ENCODE results near the gene HEXB. TPM values are rescaled to one million over a fixed set of nuclear protein-coding genes. Genes with fewer than 3 reads are reported as not detected.
"Not testable (repeated sequence)": the region's sequence is repeated elsewhere in the genome, so short reads cannot be mapped to it uniquely, and the experiment has no call there.

Gene HEXB
- total and polyA plus RNA-seq, 2 donors (not counting 1 experiment from before 2014, with no cell fraction given), result 203 to 245 TPM

DNA sequence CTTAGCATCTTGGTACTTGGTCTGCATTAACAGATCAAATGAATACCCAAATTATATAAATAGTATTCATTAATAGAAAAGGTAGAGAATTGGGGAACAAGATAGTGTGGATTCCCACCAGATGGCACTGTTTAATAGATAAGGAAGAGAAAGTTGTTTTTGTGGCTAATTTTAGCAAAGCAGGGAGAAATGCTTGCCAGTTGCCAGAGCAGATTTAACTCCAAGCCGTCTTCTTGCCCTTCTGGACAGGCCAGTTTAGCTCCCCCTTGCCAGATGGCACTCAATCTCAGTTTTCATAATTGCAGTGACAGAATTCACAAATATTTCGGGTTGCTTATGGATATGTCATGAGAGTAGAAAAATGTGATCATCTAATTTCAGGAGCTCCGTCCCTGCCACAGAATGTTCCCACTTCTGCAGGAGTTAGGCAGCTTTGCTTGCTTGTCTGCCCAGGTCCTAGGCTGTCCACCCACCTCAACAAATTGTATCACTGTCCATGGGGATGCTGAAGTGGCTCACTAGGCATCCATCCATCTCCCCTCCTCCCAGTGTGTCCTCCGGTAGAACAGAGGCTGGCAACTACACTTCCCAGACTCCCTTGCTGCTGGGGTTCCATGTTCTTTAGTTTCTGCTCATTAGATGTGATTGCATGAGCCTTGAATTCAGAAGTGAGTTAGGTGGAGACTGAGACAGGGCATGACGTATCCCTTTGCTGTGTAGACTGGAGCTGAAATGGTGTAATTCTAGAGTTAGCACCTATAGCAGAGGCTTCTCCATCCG, 11.8 kb upstream of the HEXB start:
- peak overlapping the region in 3 of 4 experiments; percentile 8 to 39 (median 13) for H3K4me3 ChIP-seq (replicated peaks in 1 of 4; ENCODE audit: control extremely low read depth in 1 of 4, insufficient read depth in 1 of 4, low read depth in 3 of 4, low read length in 4 of 4)
- TF ChIP-seq CTCF (conservative IDR thresholded peaks at IDR 0.05 in 1 of 2, IDR thresholded peaks at IDR 0.05 in 1 of 2; ENCODE audit: low read depth in 1 of 2, low read length in 2 of 2), result peak; percentile 29 to 57
- no peak for TF ChIP-seq EZH2 (IDR thresholded peaks at IDR 0.05; ENCODE audit: low read length, missing control alignments)
- no peaks in the 10 kb centered on the region for H3K9me3 ChIP-seq (ENCODE audit: control insufficient read depth, insufficient read depth, low read depth, low read length)
- H3K4me2 ChIP-seq (ENCODE audit: extremely low read depth, insufficient read depth, low read length), result peak overlapping the region; percentile 56
- DNase-seq (ENCODE audit: low read depth in 2 of 2), result peak; percentile 43 to 79
- H3K27me3 ChIP-seq (ENCODE audit: control insufficient read depth, insufficient read depth, low read length), result peaks cover 2% of the 10 kb centered on the region
- peak overlapping the region; percentile 82 for H2AFZ ChIP-seq (ENCODE audit: low read length)
- H3K4me1 ChIP-seq (ENCODE audit: control insufficient read depth, extremely low read depth, insufficient read depth, low read length), result peaks cover 2% of the 10 kb centered on the region
- no peak overlapping the region for H3K9ac ChIP-seq (ENCODE audit: insufficient read depth, low read length)
- no peaks in the 10 kb centered on the region for H4K20me1 ChIP-seq (ENCODE audit: control insufficient read depth, extremely low read depth, insufficient read depth, low read length)
- no peaks in the 10 kb centered on the region for H3K36me3 ChIP-seq (ENCODE audit: control insufficient read depth, insufficient read depth, low read length)
- no peak overlapping the region for H3K27ac ChIP-seq (ENCODE audit: insufficient read depth, low read length)
- no peaks in the 10 kb centered on the region for H3K79me2 ChIP-seq (ENCODE audit: control insufficient read depth, insufficient read depth, low read length)

DNA sequence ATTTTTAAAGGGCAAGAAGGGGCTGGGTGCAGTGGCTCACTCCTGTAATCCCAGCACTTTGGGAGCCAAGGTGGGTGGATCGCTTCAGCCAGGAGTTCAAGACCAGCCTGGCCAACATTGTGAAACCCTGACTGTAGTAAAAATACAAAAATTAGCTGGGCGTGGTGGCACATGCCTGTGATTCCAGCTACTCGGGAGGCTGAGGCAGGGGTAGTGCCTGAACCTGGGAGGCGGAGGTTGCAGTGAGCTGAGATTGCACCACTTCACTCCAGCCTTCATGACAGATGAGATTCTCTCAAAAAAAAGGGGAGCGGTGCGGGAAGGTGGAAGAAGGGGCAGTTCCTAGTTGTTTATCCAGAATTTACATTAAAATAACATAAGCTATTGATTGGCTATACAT, 8.6 kb upstream of the HEXB start:
- H3K4me1 ChIP-seq (ENCODE audit: control insufficient read depth, extremely low read depth, insufficient read depth, low read length); H3K27me3 ChIP-seq (ENCODE audit: control insufficient read depth, insufficient read depth, low read length); H3K4me3 ChIP-seq (replicated peaks in 1 of 4; ENCODE audit: control extremely low read depth in 1 of 4, insufficient read depth in 1 of 4, low read depth in 3 of 4, low read length in 4 of 4); DNase-seq (ENCODE audit: low read depth in 2 of 2); H3K9me3 ChIP-seq (ENCODE audit: control insufficient read depth, insufficient read depth, low read depth, low read length); H3K27ac ChIP-seq (ENCODE audit: insufficient read depth, low read length); H4K20me1 ChIP-seq (ENCODE audit: control insufficient read depth, extremely low read depth, insufficient read depth, low read length); H3K4me2 ChIP-seq (ENCODE audit: extremely low read depth, insufficient read depth, low read length); H3K79me2 ChIP-seq (ENCODE audit: control insufficient read depth, insufficient read depth, low read length); H3K36me3 ChIP-seq (ENCODE audit: control insufficient read depth, insufficient read depth, low read length); H3K9ac ChIP-seq (ENCODE audit: insufficient read depth, low read length); H2AFZ ChIP-seq (ENCODE audit: low read length): not testable (repeated sequence)

DNA sequence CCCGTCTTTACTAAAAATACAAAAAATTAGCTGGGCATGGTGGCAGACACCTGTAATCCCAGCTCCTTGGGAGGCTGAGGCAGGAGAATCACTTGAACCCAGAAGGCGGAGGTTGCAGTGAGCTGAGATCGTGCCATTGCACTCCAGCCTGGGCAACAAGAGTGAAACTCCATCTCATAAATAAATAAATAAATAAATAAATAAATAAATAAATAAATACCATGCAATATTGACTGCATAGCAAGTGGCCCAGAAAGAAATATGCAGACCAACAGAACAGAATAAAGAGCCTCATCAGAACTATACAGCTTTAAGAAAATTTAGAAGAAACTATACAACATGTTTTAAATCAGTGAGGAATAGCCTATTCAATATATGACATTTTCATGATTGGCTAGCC, 6.9 kb upstream of the HEXB start:
- H3K4me2 ChIP-seq (ENCODE audit: extremely low read depth, insufficient read depth, low read length); DNase-seq (ENCODE audit: low read depth in 2 of 2); H3K4me1 ChIP-seq (ENCODE audit: control insufficient read depth, extremely low read depth, insufficient read depth, low read length); H3K9ac ChIP-seq (ENCODE audit: insufficient read depth, low read length); H4K20me1 ChIP-seq (ENCODE audit: control insufficient read depth, extremely low read depth, insufficient read depth, low read length); H3K9me3 ChIP-seq (ENCODE audit: control insufficient read depth, insufficient read depth, low read depth, low read length); H3K27me3 ChIP-seq (ENCODE audit: control insufficient read depth, insufficient read depth, low read length); H3K36me3 ChIP-seq (ENCODE audit: control insufficient read depth, insufficient read depth, low read length); H3K4me3 ChIP-seq (replicated peaks in 1 of 4; ENCODE audit: control extremely low read depth in 1 of 4, insufficient read depth in 1 of 4, low read depth in 3 of 4, low read length in 4 of 4); H3K79me2 ChIP-seq (ENCODE audit: control insufficient read depth, insufficient read depth, low read length); H2AFZ ChIP-seq (ENCODE audit: low read length); H3K27ac ChIP-seq (ENCODE audit: insufficient read depth, low read length): not testable (repeated sequence)

DNA sequence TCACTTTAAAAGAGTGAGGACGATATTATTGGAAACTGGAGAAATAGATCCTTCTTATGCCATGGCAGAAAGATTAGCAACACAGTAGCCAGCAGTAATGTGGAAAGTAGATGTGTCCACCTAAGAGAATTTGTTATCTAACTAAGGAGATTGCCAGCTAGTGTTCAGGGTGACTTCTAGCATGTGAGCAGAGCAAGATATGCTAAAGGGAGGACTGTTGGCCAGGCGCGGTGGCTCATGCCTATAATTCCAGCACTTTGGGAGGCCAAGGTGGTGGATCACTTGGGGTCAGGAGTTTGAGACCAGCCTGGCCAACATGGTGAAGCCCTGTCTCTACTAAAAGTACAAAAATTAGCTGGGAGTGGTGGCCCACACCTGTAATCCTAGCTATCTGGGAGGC, 5.7 kb upstream of the HEXB start:
- not testable (repeated sequence) for H3K79me2 ChIP-seq (ENCODE audit: control insufficient read depth, insufficient read depth, low read length); H3K4me3 ChIP-seq (replicated peaks in 1 of 4; ENCODE audit: control extremely low read depth in 1 of 4, insufficient read depth in 1 of 4, low read depth in 3 of 4, low read length in 4 of 4); H4K20me1 ChIP-seq (ENCODE audit: control insufficient read depth, extremely low read depth, insufficient read depth, low read length); H3K4me2 ChIP-seq (ENCODE audit: extremely low read depth, insufficient read depth, low read length); H2AFZ ChIP-seq (ENCODE audit: low read length); DNase-seq (ENCODE audit: low read depth in 2 of 2); H3K27me3 ChIP-seq (ENCODE audit: control insufficient read depth, insufficient read depth, low read length); H3K36me3 ChIP-seq (ENCODE audit: control insufficient read depth, insufficient read depth, low read length); H3K4me1 ChIP-seq (ENCODE audit: control insufficient read depth, extremely low read depth, insufficient read depth, low read length); H3K9me3 ChIP-seq (ENCODE audit: control insufficient read depth, insufficient read depth, low read depth, low read length); H3K27ac ChIP-seq (ENCODE audit: insufficient read depth, low read length); H3K9ac ChIP-seq (ENCODE audit: insufficient read depth, low read length)
